ENCODE results near the gene GATB. TPM values are rescaled to one million over a fixed set of nuclear protein-coding genes. Genes with fewer than 3 reads are reported as not detected.
"Not testable (repeated sequence)": the region's sequence is repeated elsewhere in the genome, so short reads cannot be mapped to it uniquely, and the experiment has no call there.

Gene GATB
- polyA plus RNA-seq, 5 donors = 16.4 to 21.2 (median 20.0) TPM

GRCh38 chr4:151736361-151736760 is 24.4 kb downstream of the GATB start:
- no peak for DNase-seq

GRCh38 chr4:151731670-151732069 is 29.1 kb downstream of the GATB start:
- not testable (repeated sequence) for DNase-seq

- DNase-seq = no peak
Measured at GRCh38 chr4:151729731-151730559, 30.9 kb downstream of the GATB start.

- no peak for DNase-seq
Measured at GRCh38 chr4:151728679-151729078, 32.1 kb downstream of the GATB start.

- no peak for DNase-seq
Measured at GRCh38 chr4:151728006-151728405, 32.8 kb downstream of the GATB start.

- no peak for DNase-seq
Measured at GRCh38 chr4:151727365-151727764, 33.4 kb downstream of the GATB start.

GRCh38 chr4:151725087-151725486 is 35.7 kb downstream of the GATB start:
- DNase-seq = no peak

- no peak for DNase-seq
Measured at GRCh38 chr4:151721916-151722315, 38.9 kb downstream of the GATB start.

GRCh38 chr4:151721466-151721865 is 39.3 kb downstream of the GATB start:
- DNase-seq = no peak

GRCh38 chr4:151719956-151720334 is 40.9 kb downstream of the GATB start:
- DNase-seq = no peak

- DNase-seq = no peak
Measured at GRCh38 chr4:151718984-151719955, 41.5 kb downstream of the GATB start.

- DNase-seq = no peak
Measured at GRCh38 chr4:151717909-151718628, 42.7 kb downstream of the GATB start.

- DNase-seq = no peak
Measured at GRCh38 chr4:151717314-151717713, 43.5 kb downstream of the GATB start.

- no peak for DNase-seq
Measured at GRCh38 chr4:151716324-151716723, 44.5 kb downstream of the GATB start.

GRCh38 chr4:151715881-151716280 is 44.9 kb downstream of the GATB start:
- DNase-seq = no peak

GRCh38 chr4:151712777-151713176 is 48.0 kb downstream of the GATB start:
- DNase-seq = no peak

- DNase-seq = no peak
Measured at GRCh38 chr4:151711646-151712045, 49.2 kb downstream of the GATB start.

- DNase-seq = no peak
Measured at GRCh38 chr4:151709587-151709986, 51.2 kb downstream of the GATB start.

GRCh38 chr4:151709071-151709470 is 51.7 kb downstream of the GATB start:
- no peak for DNase-seq

- no peak for DNase-seq
Measured at GRCh38 chr4:151708100-151708499, 52.7 kb downstream of the GATB start.

- no peak for DNase-seq
Measured at GRCh38 chr4:151703401-151703800, 57.4 kb downstream of the GATB start.

GRCh38 chr4:151702256-151702655 is 58.6 kb downstream of the GATB start:
- DNase-seq = no peak
